WERI-Rb-1 (cell line): ENCODE measurements around the gene WFDC2.

Experiments used
- DNase-seq: peaks from one replicate; pipeline ENCODE4 v3.0.0-alpha.2; 2020
- H3K27ac ChIP-seq: fragments of 250-450 bp; sonication (Bioruptor Pico); 2 replicates; pipeline ENCODE4 v1.5.1; 2020; ENCODE audit warnings: mild to moderate bottlenecking, moderate library complexity
- H3K27me3 ChIP-seq: fragments of 250-450 bp; sonication (Bioruptor Pico); 2 replicates; pipeline ENCODE4 v1.5.1; 2021; ENCODE audit warnings: mild to moderate bottlenecking, low read depth, moderate library complexity; ENCODE audit not compliant: insufficient read depth, severe bottlenecking
- H3K36me3 ChIP-seq: fragments of 250-450 bp; sonication (Bioruptor Pico); 2 replicates; pipeline ENCODE4 v1.5.1; 2020; ENCODE audit warnings: mild to moderate bottlenecking, moderate library complexity
- H3K4me3 ChIP-seq: 2 replicates; pipeline ENCODE4 v1.5.1; 2011; ENCODE audit warnings: low read depth, mild to moderate bottlenecking, control low read depth, low read length
- H3K9me3 ChIP-seq: fragments of 250-450 bp; sonication (Bioruptor Pico); 2 replicates; pipeline ENCODE4 v1.5.1; 2021; ENCODE audit warnings: mild to moderate bottlenecking, moderate library complexity; ENCODE audit not compliant: severe bottlenecking
- CTCF ChIP-seq: IDR thresholded peaks from 2 replicates; pipeline ENCODE4 v1.5.1; 2011; ENCODE audit warnings: low read depth, mild to moderate bottlenecking, control low read depth, inconsistent platforms, low read length

WFDC2 gene

GRCh38 chr20:45496166-45496565 is 26.6 kb downstream of the WFDC2 start:
- no peak for DNase-seq
- no peak overlapping the region for H3K4me3 ChIP-seq
- no peaks in the 10 kb centered on the region for H3K27me3 ChIP-seq
- H3K36me3 ChIP-seq: no peaks in the 10 kb centered on the region
- no peak overlapping the region for H3K27ac ChIP-seq
- TF ChIP-seq CTCF: no peak
- no peaks in the 10 kb centered on the region for H3K9me3 ChIP-seq

GRCh38 chr20:45497971-45498494 is 28.5 kb downstream of the WFDC2 start:
- Histone ChIP-seq H3K27ac (no peak overlapping the region), H3K9me3 (no peaks in the 10 kb centered on the region), H3K4me3 (no peak overlapping the region), H3K36me3 (no peaks in the 10 kb centered on the region), H3K27me3 (no peaks in the 10 kb centered on the region)
- no peak for DNase-seq
- TF ChIP-seq CTCF: no peak

- no peaks in the 10 kb centered on the region for H3K27me3 ChIP-seq
- DNase-seq: no peak
- H3K9me3 ChIP-seq: no peaks in the 10 kb centered on the region
- TF ChIP-seq CTCF: no peak
- no peaks in the 10 kb centered on the region for H3K36me3 ChIP-seq
- H3K27ac ChIP-seq: no peak overlapping the region
- no peak overlapping the region for H3K4me3 ChIP-seq
Observed at GRCh38 chr20:45500022-45500421, 30.5 kb downstream of the WFDC2 start.

GRCh38 chr20:45501600-45501999 is 32.0 kb downstream of the WFDC2 start:
- no peaks in the 10 kb centered on the region for H3K36me3 ChIP-seq
- no peak for DNase-seq
- no peaks in the 10 kb centered on the region for H3K27me3 ChIP-seq
- no peak overlapping the region for H3K4me3 ChIP-seq
- no peak overlapping the region for H3K27ac ChIP-seq
- TF ChIP-seq CTCF: no peak
- H3K9me3 ChIP-seq: no peaks in the 10 kb centered on the region

GRCh38 chr20:45502561-45502960 is 33.0 kb downstream of the WFDC2 start:
- Histone ChIP-seq H3K4me3 (no peak overlapping the region), H3K27me3 (no peaks in the 10 kb centered on the region), H3K9me3 (no peaks in the 10 kb centered on the region), H3K27ac (no peak overlapping the region), H3K36me3 (no peaks in the 10 kb centered on the region)
- no peak for TF ChIP-seq CTCF
- no peak for DNase-seq

- no peak for TF ChIP-seq CTCF
- no peak for DNase-seq
- Histone ChIP-seq H3K27ac (no peak overlapping the region), H3K36me3 (no peaks in the 10 kb centered on the region), H3K4me3 (no peak overlapping the region), H3K27me3 (no peaks in the 10 kb centered on the region), H3K9me3 (no peaks in the 10 kb centered on the region)
Observed at GRCh38 chr20:45503403-45503802, 33.9 kb downstream of the WFDC2 start.
